ENCODE measurements around the gene ZNF337. TPM values are rescaled to one million over a fixed set of nuclear protein-coding genes. Genes with fewer than 3 reads are reported as not detected.

Gene ZNF337
- total and polyA plus RNA-seq, 2 donors (not counting 1 experiment from before 2014, with no cell fraction given): 7.1 to 24.9 TPM

- H3K4me2 ChIP-seq (ENCODE audit: extremely low read depth, insufficient read depth, low read length): no peak overlapping the region
- TF ChIP-seq EZH2 (IDR thresholded peaks at IDR 0.05; ENCODE audit: low read length, missing control alignments): no peak
- TF ChIP-seq, protein P1, sequence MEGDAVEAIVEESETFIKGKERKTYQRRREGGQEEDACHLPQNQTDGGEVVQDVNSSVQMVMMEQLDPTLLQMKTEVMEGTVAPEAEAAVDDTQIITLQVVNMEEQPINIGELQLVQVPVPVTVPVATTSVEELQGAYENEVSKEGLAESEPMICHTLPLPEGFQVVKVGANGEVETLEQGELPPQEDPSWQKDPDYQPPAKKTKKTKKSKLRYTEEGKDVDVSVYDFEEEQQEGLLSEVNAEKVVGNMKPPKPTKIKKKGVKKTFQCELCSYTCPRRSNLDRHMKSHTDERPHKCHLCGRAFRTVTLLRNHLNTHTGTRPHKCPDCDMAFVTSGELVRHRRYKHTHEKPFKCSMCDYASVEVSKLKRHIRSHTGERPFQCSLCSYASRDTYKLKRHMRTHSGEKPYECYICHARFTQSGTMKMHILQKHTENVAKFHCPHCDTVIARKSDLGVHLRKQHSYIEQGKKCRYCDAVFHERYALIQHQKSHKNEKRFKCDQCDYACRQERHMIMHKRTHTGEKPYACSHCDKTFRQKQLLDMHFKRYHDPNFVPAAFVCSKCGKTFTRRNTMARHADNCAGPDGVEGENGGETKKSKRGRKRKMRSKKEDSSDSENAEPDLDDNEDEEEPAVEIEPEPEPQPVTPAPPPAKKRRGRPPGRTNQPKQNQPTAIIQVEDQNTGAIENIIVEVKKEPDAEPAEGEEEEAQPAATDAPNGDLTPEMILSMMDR (conservative IDR thresholded peaks at IDR 0.05 in 1 of 2, IDR thresholded peaks at IDR 0.05 in 1 of 2; ENCODE audit: low read depth in 1 of 2, low read length in 2 of 2): no peak
- H2AFZ ChIP-seq (ENCODE audit: low read length): no peak overlapping the region
- H3K4me1 ChIP-seq (ENCODE audit: control insufficient read depth, extremely low read depth, insufficient read depth, low read length): no peaks in the 10 kb centered on the region
- H3K4me3 ChIP-seq (replicated peaks in 1 of 4; ENCODE audit: control extremely low read depth in 1 of 4, insufficient read depth in 1 of 4, low read depth in 3 of 4, low read length in 4 of 4): no peak overlapping the region
- DNase-seq (ENCODE audit: low read depth in 2 of 2): no peak
- H3K27ac ChIP-seq (ENCODE audit: insufficient read depth, low read length): no peak overlapping the region
- no peaks in the 10 kb centered on the region for H3K27me3 ChIP-seq (ENCODE audit: control insufficient read depth, insufficient read depth, low read length)
- no peaks in the 10 kb centered on the region for H4K20me1 ChIP-seq (ENCODE audit: control insufficient read depth, extremely low read depth, insufficient read depth, low read length)
- H3K9ac ChIP-seq (ENCODE audit: insufficient read depth, low read length): no peak overlapping the region
- no peaks in the 10 kb centered on the region for H3K36me3 ChIP-seq (ENCODE audit: control insufficient read depth, insufficient read depth, low read length)
- no peaks in the 10 kb centered on the region for H3K9me3 ChIP-seq (ENCODE audit: control insufficient read depth, insufficient read depth, low read depth, low read length)
- H3K79me2 ChIP-seq (ENCODE audit: control insufficient read depth, insufficient read depth, low read length): no peaks in the 10 kb centered on the region
Measured at GRCh38 chr20:25744261-25744660, 47.6 kb upstream of the ZNF337 start.

- no peak overlapping the region for H3K27ac ChIP-seq (ENCODE audit: insufficient read depth, low read length)
- no peak overlapping the region for H3K4me2 ChIP-seq (ENCODE audit: extremely low read depth, insufficient read depth, low read length)
- no peaks in the 10 kb centered on the region for H3K9me3 ChIP-seq (ENCODE audit: control insufficient read depth, insufficient read depth, low read depth, low read length)
- no peaks in the 10 kb centered on the region for H3K36me3 ChIP-seq (ENCODE audit: control insufficient read depth, insufficient read depth, low read length)
- no peak overlapping the region for H3K4me3 ChIP-seq (replicated peaks in 1 of 4; ENCODE audit: control extremely low read depth in 1 of 4, insufficient read depth in 1 of 4, low read depth in 3 of 4, low read length in 4 of 4)
- no peaks in the 10 kb centered on the region for H3K4me1 ChIP-seq (ENCODE audit: control insufficient read depth, extremely low read depth, insufficient read depth, low read length)
- no peaks in the 10 kb centered on the region for H4K20me1 ChIP-seq (ENCODE audit: control insufficient read depth, extremely low read depth, insufficient read depth, low read length)
- H3K79me2 ChIP-seq (ENCODE audit: control insufficient read depth, insufficient read depth, low read length): no peaks in the 10 kb centered on the region
- H2AFZ ChIP-seq (ENCODE audit: low read length): no peak overlapping the region
- H3K9ac ChIP-seq (ENCODE audit: insufficient read depth, low read length): no peak overlapping the region
- no peaks in the 10 kb centered on the region for H3K27me3 ChIP-seq (ENCODE audit: control insufficient read depth, insufficient read depth, low read length)
- TF ChIP-seq, protein P1 (conservative IDR thresholded peaks at IDR 0.05 in 1 of 2, IDR thresholded peaks at IDR 0.05 in 1 of 2; ENCODE audit: low read depth in 1 of 2, low read length in 2 of 2): no peak
- TF ChIP-seq EZH2 (IDR thresholded peaks at IDR 0.05; ENCODE audit: low read length, missing control alignments): no peak
- no peak for DNase-seq (ENCODE audit: low read depth in 2 of 2)
Measured at GRCh38 chr20:25741088-25741487, 44.4 kb upstream of the ZNF337 start.

DNA sequence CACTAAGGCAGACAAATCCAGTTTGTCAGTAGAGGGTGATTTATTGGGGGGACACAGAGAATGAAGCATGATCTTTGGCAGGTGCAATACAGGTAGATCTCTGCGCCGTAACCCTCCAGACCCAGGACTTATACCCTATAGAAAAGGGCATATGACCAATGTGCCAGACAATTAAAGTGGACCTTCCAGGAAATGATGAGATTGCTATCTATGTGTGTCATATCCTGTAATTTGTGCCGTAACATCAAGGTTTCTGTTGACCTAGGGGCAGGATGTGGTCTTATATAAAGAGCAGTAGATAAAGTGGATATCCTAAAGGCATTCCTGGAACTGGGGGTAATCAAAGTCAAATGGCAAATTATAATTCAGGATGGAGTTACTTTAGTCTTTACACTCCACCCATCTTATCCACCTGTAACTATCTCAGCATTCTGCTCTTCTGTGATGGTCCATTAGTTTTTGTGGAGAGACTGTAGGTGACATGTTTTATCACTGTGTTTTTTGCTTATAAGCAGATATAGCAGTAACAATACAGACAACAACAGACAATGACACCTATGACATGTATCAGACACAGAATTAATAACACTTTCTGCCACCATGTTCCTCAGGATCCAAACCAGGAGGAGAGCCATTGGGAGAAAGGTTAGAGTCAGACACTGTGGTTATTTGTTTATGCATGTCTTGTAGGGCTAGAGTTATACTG, 43.1 kb upstream of the ZNF337 start:
- no peaks in the 10 kb centered on the region for H3K4me1 ChIP-seq (ENCODE audit: control insufficient read depth, extremely low read depth, insufficient read depth, low read length)
- H3K4me3 ChIP-seq (replicated peaks in 1 of 4; ENCODE audit: control extremely low read depth in 1 of 4, insufficient read depth in 1 of 4, low read depth in 3 of 4, low read length in 4 of 4): no peak overlapping the region

More for the DNA sequence above, 43.1 kb upstream of the ZNF337 start:
- Histone ChIP-seq H3K79me2 (ENCODE audit: control insufficient read depth, insufficient read depth, low read length) (no peaks in the 10 kb centered on the region), H3K4me2 (ENCODE audit: extremely low read depth, insufficient read depth, low read length) (no peak overlapping the region), H3K27me3 (ENCODE audit: control insufficient read depth, insufficient read depth, low read length) (no peaks in the 10 kb centered on the region), H4K20me1 (ENCODE audit: control insufficient read depth, extremely low read depth, insufficient read depth, low read length) (no peaks in the 10 kb centered on the region), H2AFZ (ENCODE audit: low read length) (no peak overlapping the region), H3K9me3 (ENCODE audit: control insufficient read depth, insufficient read depth, low read depth, low read length) (no peaks in the 10 kb centered on the region), H3K36me3 (ENCODE audit: control insufficient read depth, insufficient read depth, low read length) (no peaks in the 10 kb centered on the region), H3K9ac (ENCODE audit: insufficient read depth, low read length) (no peak overlapping the region), H3K27ac (ENCODE audit: insufficient read depth, low read length) (no peak overlapping the region)
- DNase-seq (ENCODE audit: low read depth in 2 of 2): peak; percentile 4 to 5
- no peak for TF ChIP-seq EZH2 (IDR thresholded peaks at IDR 0.05; ENCODE audit: low read length, missing control alignments)
- TF ChIP-seq, protein P1 (conservative IDR thresholded peaks at IDR 0.05 in 1 of 2, IDR thresholded peaks at IDR 0.05 in 1 of 2; ENCODE audit: low read depth in 1 of 2, low read length in 2 of 2): no peak
